AG04449 (cell line): ENCODE measurements around the gene TENM3.

Experiments
- CTCF ChIA-PET: fragments of 350-600 bp; formaldehyde crosslinking; extraction: SDS; loops from one replicate; lab custom pipeline; 2021; ENCODE audit warnings: antibody characterized with exemption; lab: Yijun Ruan, JAX
- POLR2A ChIA-PET: fragments of 400-600, 350-600 bp; formaldehyde crosslinking; extraction: SDS; loops from one replicate; lab custom pipeline; 2020; ENCODE audit warnings: antibody characterized with exemption, inconsistent platforms; lab: Yijun Ruan, JAX
- DNase-seq: peaks from one replicate; pipeline ENCODE4 v3.0.0-alpha.2; 2010; ENCODE audit warnings: low read depth, low spot score
- H3K4me3 ChIP-seq: 2 replicates; pipeline ENCODE4 v1.5.1; 2011; ENCODE audit warnings: low read depth, mild to moderate bottlenecking, control low read depth, low read length
- CTCF ChIP-seq: IDR thresholded peaks from one replicate; pipeline ENCODE4 v1.5.1; 2011; ENCODE audit warnings: mild to moderate bottlenecking, moderate library complexity, low read length, control low read depth, inconsistent platforms; ENCODE audit not compliant: insufficient read depth; ENCODE audit errors: missing control alignments

Gene TENM3

GRCh38 chr4:182724414-182724813 lies 481.2 kb downstream of the TENM3 start:
- TF ChIP-seq CTCF: no peak
- no peak for DNase-seq
- ChIA-PET POLR2A (no interaction called here), CTCF (no interaction called here)
- H3K4me3 ChIP-seq: no peak overlapping the region

DNA sequence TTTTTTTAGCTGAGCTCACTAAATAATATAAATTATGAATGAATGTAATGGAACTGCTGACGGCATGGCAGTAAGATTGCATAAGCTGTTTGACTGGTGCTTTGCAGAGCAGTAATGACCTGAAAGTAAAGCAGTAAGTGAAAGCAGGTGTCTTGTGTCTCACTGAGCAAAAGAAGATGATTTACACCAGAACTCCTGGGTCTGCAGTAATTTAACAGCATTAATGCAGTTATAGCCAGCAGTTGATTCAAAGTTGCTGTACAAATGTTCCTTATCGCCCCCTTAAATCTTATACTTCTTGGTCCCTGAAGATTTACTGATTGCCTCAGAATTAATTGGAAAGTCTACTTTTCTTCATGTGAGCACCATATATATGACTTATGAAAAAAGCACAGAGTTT lies 486.3 kb downstream of the TENM3 start:
- POLR2A ChIA-PET: no interaction called here
- no peak overlapping the region for H3K4me3 ChIP-seq
- no peak for DNase-seq
- CTCF ChIA-PET: no interaction called here
- TF ChIP-seq CTCF: no peak

- no peak for TF ChIP-seq CTCF
- ChIA-PET POLR2A (no interaction called here), CTCF (no interaction called here)
- H3K4me3 ChIP-seq: no peak overlapping the region
- DNase-seq: no peak
Observed at GRCh38 chr4:182730791-182731190, 487.6 kb downstream of the TENM3 start.

DNA sequence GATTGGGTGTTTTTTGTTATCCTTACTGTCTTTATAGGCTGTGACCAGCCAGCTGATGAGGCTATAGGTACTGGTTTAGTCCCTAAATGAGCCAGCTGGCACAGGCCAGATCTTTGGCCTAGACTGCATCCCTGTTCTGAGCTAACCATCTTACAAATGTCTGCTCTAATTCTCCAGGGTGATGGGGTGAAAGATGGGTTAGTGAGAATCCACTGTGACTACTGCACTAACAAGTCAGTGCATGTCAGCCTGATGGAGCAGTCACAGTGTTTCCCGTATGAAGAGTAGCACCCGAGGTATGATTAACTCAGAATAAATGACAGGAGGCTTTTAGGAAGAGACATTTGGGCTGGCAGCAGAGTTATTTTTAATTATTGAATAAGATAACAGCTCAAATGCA lies 493.0 kb downstream of the TENM3 start:
- CTCF ChIA-PET: interaction anchor here (1.5 kb wide), 1 partner anchor 20 kb away, joined by 3 read pairs; no protein-coding TSS in a partner anchor
- no peak overlapping the region for H3K4me3 ChIP-seq
- POLR2A ChIA-PET: no interaction called here
- no peak for DNase-seq
- no peak for TF ChIP-seq CTCF

DNA sequence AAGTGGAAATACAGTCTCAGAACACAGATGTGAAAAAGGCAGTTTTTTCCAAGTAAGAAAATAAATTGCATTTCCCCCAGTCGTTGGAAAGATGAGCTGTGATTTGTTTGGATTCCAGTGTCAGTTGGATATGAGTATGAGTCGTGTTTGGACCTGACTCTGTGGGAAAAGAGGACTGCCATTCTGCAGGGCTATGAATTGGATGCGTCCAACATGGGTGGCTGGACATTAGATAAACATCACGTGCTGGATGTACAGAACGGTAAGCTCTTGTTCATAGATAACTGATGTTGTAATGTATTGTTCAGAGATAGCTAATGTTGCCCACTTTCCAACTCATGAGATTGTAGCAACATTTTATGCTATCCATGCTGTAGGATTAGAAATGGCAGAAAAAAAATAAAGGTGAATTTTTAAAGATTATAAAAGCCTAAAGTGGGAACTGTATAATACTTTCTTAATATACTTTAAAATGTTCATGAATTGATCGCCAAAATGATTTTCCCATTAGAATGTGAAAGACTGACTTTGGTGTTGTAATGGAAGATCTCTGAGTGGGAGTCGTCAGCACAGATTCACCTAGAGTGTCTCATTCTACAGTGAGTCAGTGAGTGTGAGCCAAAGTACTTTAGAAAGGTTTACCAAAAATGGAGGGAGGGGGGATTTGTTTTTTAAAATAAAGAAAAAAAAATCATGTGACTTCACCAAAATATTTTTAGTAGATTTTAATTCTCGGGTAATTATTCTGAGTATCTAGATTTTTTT lies 495.3 kb downstream of the TENM3 start:
- ChIA-PET CTCF (no interaction called here), POLR2A (interaction anchor here (0.7 kb wide), 1 partner anchor 617 kb away, joined by 3 read pairs; no protein-coding TSS in a partner anchor)
- TF ChIP-seq CTCF: no peak

GRCh38 chr4:182740256-182740655 lies 497.1 kb downstream of the TENM3 start:
- TF ChIP-seq CTCF: no peak
- CTCF ChIA-PET: no interaction called here
- no peak overlapping the region for H3K4me3 ChIP-seq
- no peak for DNase-seq
- POLR2A ChIA-PET: interaction anchor here (1.4 kb wide), 1 partner anchor 12 kb away, joined by 3 read pairs; no protein-coding TSS in a partner anchor

More for the DNA sequence above, 495.3 kb downstream of the TENM3 start:
- H3K4me3 ChIP-seq: no peak overlapping the region
- DNase-seq: no peak
